ENCODE results near the gene DROSHA.

Gene DROSHA

DNA sequence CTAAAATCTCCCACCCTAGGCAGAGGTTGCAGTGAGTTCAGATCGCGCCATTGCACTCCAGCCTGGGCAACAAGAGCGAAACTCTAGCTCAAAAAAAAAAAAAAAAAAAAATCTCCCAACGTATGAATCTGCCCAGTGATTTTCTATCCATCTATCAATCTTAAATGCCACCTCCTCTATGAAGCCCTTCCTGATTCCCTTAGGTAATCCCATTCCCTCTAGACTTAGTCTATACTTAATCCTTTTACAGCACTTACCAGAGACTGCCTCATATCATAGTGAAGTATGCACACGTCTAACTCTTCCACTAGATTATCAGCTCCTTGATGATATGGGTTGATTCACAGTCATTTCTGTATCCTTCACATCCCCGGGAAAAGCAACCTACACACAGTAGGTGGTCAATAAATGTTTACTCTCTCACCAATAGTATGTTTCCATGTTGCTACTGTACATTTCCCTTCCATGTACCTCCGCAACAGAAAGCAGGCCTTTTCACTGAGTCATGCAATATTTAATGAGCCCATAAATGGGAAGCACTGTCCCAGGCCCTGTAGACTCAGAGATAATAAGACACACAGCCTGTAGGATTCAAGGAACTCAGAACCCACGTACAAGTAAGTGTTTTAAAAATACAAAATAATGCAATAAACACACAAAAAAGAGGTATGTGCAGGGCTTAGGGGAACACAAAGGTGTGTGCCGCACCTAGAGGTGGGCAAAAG lies 1.2 kb downstream of the DROSHA start:
- DNase-seq (no peak), ATAC-seq (no peak)

DNA sequence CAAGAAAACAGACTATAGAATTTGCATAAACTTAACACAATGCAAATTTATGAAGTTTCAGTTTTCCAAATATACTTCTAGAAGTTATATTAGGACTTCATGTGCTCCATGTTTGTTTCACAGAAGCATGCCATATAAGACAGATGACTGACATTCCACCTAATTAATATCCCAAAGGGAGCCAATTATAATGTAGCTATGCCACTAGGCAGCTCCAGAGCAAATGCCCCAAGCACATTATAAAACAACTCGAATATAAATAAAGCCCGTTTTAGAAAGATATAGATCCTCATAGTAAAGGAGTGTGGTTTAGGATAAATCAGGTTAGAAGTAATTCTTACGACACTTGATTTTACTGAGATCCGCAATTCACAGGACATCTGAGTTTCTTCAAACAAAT lies 8.9 kb downstream of the DROSHA start:
- DNase-seq = no peak
- no peak for ATAC-seq

DNA sequence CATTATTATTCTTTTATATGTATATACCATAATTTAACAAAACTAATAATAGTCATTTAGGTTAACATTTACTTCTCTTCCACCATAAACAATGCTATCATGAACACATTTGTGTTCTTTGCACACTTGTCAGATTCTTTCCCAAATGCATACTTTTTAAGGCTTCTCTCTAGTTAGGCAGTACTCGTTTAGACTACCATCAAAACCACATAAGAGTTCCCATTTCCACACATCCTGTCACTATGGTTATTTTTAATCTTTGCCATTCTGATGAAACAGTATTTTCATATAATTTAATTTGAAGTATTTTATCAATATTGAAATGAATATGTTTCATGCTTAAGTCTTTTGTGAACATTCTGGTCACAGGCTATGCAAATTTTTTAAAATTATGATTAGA lies 15.1 kb downstream of the DROSHA start:
- ATAC-seq (no peak), DNase-seq (no peak)

DNA sequence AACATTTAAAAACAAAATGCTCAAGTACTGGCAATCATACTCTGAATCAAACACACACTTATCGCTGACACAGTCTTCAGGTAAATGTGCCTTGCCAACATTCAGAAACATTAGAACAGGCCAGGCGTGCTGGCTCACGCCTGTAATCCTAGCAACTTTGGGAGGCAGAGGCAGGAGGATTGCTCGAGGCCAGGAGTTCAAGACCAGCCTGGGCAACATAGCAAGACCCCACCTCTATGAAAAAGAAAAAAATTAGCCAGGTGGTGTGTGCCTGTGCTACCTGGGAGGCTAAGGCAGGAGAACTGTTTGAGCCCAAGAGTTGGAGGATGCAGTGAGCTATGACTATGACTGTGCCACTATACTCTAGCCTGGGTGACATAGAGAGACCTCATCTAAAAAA lies 20.6 kb downstream of the DROSHA start:
- no peak for ATAC-seq
- DNase-seq = no peak

DNA sequence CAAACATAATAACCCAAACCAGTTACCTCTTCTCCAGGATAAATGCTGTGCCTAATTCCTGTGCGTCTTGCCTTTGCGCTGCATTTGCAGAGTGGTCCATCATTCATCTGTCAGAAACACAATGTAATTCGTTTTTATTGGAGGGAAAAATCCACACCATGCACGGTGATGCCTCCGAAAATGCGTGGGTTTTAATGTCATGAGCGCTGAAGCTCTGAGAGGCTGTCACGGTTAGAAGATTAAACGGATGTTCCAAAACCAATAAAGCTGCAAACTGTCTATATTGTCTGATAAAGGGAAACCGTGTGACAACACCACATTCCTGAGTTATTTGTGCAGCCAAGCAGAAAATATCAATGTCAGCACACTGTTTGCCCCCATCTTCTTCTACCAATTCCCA lies 27.4 kb downstream of the DROSHA start:
- ATAC-seq (no peak), DNase-seq (no peak)

DNA sequence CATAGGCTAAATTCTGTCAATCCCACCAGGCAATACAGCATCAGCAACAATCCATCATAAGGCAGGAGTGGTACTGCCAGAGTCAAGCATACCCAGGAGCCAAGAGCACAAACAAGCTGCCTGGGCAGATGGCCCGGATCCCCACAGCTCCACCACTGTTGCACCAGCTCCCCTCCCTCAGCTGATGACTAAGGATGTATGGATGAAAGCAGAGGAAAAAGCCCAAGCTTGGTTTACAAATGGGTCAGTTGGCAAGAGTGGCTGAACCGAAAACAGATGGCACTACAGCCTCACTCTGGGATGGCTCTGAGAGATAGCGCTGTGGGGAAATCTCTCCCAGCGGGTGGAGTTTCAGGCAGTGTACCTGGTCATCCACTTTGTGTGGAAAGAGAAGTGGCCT lies 29.4 kb downstream of the DROSHA start:
- ATAC-seq (no peak), DNase-seq (no peak)

DNA sequence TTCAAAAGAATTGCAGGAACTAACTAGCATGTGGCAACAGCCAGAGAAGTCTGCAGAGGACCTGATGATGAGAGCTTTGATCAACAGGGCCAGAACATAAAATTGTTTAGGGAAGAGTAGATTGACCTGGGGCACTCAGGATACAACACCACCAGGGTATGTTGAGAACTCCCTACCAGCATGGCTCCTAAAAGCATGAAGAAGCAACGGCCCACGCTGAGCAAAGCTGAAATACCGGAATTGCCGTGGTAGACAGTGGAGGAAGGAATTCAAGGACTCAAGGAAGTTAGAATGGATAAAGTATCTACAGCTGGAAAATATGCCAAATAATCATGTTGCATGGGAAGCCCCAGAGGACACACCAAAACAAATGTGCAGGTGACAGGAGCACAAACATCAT lies 31.6 kb downstream of the DROSHA start:
- no peak for DNase-seq

DNA sequence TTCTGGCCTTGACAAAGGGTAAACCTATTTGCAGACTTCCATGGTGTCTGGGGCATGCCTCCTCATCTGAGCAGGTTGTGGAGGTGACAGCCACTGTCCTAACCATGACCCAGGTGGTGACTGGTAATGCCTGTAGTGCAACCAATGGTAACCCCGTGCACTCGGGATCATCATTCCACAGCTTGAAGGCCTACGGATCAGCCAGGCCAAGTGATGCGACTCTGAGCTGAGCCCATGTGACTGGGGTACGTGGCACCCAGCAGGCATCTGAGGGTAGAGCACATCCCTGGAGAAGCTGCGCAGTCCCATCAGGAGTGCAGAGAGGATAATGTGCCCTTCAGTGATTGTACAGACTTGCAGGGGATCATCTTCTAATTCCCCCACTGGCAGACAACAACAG lies 35.0 kb downstream of the DROSHA start:
- DNase-seq (no peak), ATAC-seq (no peak)

More for the DNA sequence above, 31.6 kb downstream of the DROSHA start:
- ATAC-seq = no peak

DNA sequence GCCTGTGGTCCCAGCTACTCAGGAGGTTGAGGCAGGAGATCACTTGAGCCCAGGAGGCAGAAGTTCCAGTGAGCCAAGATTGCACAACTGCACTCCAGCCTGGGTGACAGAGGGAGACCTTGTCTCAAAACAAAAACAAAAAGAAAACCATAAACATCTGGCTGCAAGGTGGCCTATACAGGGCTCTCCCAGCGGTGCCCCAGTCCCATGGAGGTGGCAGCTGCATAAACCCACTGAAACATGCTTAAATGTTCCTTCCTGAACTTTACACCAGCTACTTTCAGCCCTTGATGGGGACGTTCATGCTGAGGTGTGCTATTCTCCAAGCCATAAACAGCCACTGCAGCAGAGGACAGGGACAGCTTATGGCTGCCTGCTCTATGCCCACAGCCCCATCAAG lies 35.6 kb downstream of the DROSHA start:
- ATAC-seq (no peak), DNase-seq (no peak)

DNA sequence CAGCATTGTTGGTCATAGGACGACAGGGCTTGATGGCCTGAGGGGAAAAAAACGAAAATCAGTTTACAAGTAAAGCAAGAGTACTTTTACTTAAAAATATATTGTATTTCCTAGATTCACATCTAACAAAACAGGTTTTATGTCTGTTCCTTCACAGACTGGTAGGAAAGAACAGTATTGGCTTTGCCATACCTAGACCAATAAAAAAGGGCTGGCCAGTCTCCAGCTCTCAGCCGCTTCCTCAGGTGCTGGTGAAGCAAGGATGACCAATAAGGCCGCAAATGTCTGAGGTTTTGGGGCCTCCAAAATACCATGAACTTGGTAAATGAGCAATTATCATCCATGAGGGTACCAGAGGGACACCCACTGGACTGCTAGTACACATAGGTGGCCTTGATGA lies 36.6 kb downstream of the DROSHA start:
- DNase-seq (no peak), ATAC-seq (no peak)

DNA sequence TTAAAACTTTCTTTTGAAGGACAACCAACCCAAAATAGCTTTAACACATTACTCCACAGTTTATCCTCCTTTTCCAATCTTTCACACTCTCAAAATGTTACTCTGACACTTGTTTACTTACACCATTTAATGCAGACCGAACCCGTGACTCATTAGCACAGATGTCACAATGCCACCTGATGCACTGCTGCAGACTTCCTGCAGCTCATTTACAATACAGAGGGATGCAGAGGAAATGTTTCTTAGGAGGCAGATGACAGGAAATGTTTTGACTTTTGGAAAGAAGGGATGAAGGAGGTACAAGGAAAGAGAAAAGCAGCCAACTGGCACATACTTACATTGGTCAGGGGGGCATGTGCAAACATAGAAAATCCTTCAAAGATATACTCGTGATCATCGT lies 39.0 kb downstream of the DROSHA start:
- ATAC-seq (no peak), DNase-seq (no peak)

DNA sequence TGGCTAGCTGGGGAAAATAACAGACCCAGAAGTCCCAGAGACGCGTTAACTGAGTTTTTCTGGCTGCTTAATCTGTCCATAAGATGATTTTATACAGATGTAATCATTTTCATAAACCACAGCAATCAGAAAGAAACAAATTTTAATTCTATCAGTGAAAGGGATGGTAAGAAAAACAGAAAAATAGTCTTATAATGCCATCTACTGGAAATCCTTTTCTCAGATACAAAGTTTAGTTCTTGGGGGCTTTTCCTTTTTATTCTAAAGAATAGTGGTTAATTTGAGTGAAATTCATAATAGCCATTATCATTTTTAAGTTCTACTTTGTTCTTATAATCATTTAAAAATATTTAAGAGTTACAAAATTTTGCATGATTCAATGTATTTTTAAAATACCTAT lies 44.4 kb downstream of the DROSHA start:
- ATAC-seq (no peak), DNase-seq (no peak)

DNA sequence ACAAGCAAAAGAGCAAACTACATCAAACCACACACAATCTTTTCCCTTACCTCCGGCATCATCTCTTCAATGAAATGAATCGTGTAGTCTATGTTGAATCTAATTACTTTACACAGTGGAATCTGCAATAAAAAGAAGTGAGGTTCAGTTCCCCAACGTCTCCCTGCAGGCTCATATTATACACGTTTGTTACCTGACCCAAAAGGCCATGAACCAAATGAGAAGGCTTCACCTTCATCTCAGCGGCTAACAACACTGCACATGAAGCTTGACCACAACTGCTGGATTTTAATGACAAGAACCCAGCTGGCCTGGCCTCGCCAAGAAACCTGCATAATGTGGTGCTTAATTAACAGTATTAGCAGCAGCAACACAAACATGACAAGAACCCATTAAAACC lies 45.5 kb downstream of the DROSHA start:
- DNase-seq (no peak), ATAC-seq (no peak)

DNA sequence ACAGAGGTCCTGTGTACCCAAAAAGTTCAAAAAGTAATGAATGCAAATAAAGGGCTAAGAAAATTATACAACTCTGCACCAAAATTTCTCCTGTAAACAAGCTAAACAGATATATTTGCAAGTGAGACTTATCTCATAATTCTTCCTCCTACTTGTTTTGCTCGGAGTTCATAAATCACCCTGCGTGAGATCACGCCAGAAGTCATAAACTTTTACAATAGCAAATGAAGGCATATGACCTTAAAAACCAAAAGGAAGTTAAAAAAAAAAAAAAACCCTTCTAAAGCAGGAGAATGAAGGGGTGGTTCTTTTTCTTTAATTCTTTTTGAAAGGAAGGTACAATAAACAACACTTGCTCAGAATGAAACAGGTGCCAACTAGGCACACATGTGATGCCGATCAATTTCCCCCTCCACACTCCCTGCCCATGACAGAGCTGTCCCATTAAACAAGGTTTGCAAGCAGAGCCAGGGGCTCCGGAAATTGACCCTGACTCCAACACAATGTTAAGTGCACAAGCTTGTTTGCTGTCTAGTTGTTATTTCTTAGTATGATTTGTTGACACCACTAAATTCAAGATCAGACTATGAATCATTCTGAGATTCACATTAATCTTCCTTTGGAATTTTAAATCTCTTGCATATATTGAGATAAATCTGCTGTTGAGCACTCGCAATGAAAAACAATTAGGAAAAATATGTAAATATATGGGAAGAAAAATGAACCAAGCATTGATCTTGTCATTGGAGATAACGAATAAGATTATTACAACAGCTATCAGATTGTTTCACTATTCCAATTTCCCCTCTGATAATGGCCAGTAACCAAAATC lies 46.3 kb downstream of the DROSHA start:
- ATAC-seq = no peak
- DNase-seq = no peak

DNA sequence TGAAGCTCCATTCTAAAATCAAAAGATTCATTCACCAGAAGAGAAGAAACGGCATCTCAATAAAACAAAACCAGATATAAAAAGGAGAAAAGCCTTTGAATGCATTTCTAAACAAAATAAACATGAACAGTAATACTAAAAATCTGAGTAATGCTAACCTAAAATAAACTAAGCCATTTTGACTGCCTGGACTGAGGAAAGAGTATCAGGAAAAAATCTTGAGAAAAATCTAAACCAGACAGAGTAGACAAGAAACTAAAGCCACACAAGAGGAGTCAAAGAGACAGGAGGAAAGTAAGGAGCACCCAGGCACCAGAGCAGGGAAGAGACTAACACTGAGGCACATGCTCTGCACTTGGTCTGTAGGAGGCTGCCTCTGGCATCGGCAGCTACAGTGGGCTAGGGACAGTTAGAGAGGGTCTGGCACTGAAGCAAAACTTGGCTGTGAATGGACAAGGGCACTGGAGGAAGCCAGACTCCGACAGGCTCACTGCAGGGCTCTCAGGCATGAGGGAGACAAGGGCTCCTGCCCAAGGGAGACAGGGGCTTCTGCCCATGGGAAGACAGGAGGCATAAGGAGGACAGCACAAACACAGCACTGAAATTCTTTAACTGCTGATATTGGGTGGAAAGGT lies 50.2 kb downstream of the DROSHA start:
- DNase-seq = no peak
- ATAC-seq = no peak

DNA sequence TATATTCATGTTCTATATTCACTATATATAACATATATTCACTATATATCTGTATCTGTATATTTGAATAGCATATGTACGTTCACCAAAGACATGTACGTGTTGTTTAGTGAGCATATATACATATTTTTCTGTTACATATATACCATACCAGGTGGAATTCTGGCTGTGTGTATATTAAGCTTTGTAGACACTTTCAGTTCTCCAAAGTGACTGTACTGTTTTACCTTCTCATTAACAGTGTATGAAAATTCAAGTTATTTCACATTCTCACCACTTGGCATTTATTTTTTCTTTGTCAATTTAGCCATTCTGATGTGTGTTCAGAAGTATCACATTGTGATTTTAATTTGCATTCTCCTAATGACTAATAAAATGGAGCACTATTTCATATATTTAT lies 52.2 kb downstream of the DROSHA start:
- ATAC-seq = no peak
- DNase-seq = no peak

DNA sequence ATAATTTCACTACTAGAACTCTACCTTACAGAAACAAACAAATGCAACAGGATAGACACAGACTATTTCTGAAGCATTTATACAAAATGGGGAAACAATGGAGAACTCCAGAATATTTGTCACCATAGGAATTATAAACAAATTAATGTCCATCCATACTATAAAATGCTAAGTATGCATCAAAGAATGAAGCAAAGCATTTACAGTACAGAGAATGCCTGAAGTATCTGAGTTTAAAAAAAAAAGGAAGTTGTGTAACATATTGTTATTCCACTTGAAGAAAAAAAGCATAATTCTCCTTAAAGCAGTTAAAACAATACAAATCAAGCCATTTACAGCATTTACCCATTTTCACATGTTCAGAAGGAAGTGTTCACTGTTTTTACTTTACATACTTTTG lies 53.0 kb downstream of the DROSHA start:
- DNase-seq (no peak), ATAC-seq (no peak)

DNA sequence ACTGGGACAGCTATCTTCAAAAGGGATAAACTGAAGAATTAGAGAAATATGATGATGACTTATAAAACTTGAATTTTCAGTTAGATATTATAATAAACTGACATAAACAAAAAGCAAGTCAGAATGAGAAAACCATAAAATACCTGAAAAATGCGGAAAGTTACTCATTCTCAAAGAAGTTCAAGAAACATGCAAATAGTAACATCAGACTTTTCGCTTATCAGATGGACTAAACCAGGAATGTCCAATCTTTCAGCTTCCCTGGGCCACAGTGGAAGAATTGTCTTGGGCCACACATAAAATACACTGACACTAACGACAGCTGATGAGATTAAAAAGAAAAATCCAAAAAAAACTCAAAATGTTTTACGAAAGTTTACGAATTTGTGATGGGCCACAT lies 53.9 kb downstream of the DROSHA start:
- DNase-seq (no peak), ATAC-seq (no peak)

DNA sequence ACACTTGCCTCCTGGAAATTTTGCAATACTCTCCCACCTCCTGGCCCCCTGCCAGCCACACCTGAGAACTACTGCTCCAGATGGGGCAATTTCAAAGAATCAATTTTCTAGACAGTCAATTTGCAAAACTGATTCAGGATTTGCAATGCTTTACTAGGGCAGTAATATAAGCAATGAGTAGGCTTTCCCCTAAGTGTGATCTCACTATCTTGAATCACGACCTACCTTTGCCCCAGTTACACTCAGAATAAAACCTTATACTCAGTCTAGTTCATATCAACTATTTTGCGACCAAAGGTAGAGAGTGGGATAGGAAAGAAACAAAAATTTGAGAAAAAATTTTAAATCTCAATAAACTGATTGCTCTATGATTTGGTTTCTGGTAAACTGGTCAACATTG lies 54.4 kb downstream of the DROSHA start:
- ATAC-seq (no peak), DNase-seq (no peak)

DNA sequence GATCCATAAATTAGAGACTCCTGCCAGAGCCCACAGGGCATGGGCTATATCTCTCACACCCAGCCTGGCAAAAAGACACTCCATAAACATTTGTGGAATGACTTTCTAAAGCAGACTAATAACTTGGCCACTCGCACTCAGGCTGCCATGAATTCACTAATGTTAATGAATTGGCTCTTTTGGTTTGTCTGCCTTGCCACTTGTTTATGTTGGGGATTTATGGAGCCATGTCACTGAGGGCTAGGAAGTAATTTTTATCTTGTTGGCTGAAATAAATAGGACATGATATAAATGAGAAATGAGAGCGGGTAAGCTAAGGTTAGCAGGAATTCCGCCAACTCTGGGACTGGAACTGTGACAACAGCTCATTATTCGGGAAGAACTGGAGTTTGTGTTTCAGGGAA lies 55.2 kb downstream of the DROSHA start:
- DNase-seq (no peak), ATAC-seq (no peak)

DNA sequence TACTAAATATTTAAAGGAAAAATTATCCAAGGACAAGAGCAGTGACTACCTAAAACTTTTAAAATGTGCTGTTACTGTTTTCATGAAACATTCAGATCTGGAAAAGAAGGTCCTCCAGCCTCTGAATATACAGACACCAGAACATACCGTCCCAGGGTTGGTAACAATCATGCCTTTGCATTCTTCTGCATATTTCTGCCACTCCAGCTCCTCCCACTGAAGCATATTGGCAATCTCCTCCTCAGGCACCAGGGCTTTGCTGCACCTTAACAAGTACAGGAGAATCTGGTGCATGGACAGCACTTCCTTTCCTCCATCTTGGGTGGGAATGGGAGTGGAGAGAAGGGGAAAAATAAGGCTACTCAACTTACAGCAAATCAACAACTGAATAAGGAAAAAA lies 60.0 kb downstream of the DROSHA start:
- DNase-seq (no peak), ATAC-seq (no peak)

DNA sequence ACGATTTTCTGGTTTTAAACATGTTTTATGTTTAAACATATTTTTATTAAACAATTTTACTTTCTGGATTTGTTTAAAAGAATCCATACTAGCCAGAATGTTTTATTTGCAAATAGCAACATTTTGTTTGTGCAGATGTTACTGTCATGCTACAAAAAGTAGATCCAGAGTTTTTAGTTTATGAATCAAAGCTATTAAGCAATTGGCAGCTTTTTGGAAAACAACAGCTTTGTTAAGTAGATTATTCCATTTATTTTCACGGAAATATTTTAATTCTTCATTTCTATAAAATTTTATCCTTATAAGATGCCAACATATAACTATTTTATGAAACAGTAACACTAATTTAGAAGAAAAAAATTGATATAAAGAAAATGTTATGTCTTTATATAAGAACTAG lies 60.9 kb downstream of the DROSHA start:
- no peak for DNase-seq
- ATAC-seq = no peak

DNA sequence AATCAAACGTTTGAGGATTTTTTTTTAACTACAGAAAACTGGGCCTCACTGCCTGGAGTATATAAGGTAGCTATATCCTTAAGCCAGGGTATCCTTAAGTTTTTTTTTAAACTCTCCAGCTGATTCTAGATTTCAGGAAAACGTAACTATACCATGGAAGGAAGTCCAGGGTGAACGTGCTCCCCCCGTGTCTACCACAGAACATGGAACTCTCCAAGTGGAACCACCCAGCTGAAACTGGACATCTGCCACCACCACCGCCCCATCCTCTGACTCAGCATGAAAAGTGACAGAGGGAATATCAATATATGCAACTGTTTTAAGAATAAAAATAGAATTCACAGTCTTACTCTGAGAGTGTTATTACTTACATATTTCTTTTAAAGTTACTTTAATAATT lies 61.3 kb downstream of the DROSHA start:
- ATAC-seq (no peak), DNase-seq (no peak)

DNA sequence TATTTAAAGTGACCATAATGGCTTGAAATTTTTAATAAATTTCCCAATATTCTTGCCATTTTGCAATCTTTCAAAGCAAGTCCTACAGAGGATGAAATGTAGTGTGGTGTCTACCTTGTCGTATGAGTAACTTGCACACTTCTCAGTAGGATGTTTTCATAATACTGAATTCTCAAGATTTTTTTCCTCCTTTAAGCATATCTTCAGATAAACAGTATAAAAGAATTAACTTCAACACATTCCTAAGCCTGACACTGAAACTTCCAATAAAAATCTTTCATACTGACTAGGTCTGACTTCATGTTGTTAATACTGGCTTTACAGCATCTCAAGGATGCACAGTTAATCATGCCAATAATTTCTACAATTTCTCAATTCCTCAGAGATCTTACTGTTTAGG lies 62.0 kb downstream of the DROSHA start:
- no peak for ATAC-seq
- no peak for DNase-seq

Measured in stimulated activated naive CD8-positive, alpha-beta T cell treated with anti-CD3 and anti-CD28 coated beads, Interleukin-15, Interleukin-2, amounts not matched to agents 100 U/mL and 50 U/mL, for 24 hours (primary cell).